Stimulated activated CD8-positive, alpha-beta memory T cell treated with anti-CD3 and anti-CD28 coated beads, Interleukin-4, amount 100 ng/mL, for 4 hours (primary cell): ENCODE measurements around the gene TPRG1L.
A peak's percentile ranks its signal among the peaks of the same experiment; 100 is the strongest.
"Not testable (repeated sequence)": the region's sequence is repeated elsewhere in the genome, so short reads cannot be mapped to it uniquely, and the experiment has no call there.

Experiments used
- DNase-seq, 2 donors: peaks; one replicate each; pipeline ENCODE4 v3.0.0-alpha.2; 2020; ENCODE audit warnings: low read depth in 2 of 2, low spot score in 1 of 2

The TPRG1L gene

GRCh38 chr1:3624200-3625136 is at the start of gene TPRG1L:
TPRG1L (plus strand) TSS chr1:3625015; CDS start chr1:3625073, 58 bp downstream.
- DNase-seq = peak; percentile 93 to 96

DNA sequence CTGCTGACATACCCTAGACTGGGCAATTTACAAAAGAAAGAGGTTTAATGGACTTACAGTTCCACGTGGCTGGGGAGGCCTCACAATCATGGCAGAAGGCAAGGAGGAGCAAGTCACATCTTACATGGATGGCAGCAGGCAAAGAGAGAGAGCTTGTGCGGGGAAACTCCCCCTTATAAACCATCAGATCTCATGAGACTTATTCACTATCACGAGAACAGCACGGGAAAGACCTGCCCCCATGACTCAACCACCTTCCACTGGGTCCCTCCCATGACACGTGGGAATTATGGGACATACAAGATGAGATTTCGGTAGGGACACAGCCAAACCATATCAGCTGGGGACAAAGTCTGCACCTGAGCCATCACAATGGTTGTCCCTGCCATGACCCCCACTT is 49.3 kb upstream of the TPRG1L start:
- not testable (repeated sequence) for DNase-seq

DNA sequence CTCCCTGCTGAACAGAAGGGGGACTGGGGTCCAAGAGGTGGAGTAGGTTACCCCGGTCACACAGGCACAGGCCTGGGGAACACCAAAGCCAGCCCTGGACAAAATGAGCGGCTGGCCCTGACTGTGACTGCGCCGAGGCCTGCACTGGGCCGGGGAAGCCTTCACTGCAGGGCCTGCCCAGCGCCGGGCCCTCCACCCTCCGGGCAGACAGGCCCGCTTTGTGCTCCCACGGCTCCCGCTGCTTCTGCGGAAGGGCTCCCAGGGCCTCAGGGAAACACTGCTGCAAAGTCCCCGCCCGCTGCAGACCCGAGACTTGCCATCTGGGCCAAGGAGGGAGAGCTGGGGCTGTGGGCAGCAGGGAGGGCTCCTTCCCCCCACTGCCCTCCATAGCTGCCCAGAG is 48.8 kb upstream of the TPRG1L start:
- DNase-seq = no peak

- no peak for DNase-seq
These were observed 47.5 kb upstream of the TPRG1L start for GRCh38 chr1:3577300-3577699.

GRCh38 chr1:3577711-3578432 is 46.9 kb upstream of the TPRG1L start:
- DNase-seq = no peak

DNA sequence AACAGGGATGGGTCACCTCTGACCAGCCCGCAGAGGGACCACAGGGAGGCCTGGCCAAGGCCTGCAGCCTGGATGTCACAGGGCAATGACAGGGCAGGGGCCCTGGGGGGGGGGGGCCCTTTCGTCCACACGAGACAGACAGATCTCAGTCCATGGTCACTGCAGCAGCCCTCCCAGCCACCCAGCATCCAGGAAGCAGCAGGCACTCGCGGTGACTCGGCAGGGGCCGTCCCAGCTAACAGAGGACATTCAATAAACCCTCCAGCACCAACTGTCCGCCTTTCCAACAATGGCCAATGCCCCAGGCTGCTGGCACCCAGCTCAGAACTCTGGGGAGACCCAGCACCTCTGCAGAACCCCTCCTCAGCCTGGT is 46.4 kb upstream of the TPRG1L start:
- no peak for DNase-seq

- DNase-seq = no peak
These were observed 45.9 kb upstream of the TPRG1L start for GRCh38 chr1:3578906-3579305.

DNA sequence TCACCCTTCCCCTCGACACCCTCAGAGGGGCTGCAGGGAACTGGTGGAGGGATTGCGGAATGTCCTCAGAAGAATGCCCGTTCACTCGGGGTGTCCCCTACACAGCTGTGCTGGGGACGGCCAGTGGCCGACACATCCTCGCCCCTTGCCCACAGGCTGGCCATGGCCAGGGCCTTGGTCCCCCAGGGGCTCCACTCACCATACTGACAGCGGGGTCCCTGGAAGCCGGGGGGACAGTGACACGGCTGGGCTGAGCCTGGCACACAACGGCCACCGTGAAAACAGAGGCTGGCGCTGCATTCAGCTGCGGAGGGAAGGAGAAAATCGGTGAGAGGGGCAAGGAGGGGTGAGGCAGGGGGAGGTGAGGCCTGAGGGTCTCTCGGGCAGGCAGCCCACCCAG is 45.2 kb upstream of the TPRG1L start:
- no peak for DNase-seq

- DNase-seq = no peak
These were observed 44.6 kb upstream of the TPRG1L start for GRCh38 chr1:3580231-3580630.

DNA sequence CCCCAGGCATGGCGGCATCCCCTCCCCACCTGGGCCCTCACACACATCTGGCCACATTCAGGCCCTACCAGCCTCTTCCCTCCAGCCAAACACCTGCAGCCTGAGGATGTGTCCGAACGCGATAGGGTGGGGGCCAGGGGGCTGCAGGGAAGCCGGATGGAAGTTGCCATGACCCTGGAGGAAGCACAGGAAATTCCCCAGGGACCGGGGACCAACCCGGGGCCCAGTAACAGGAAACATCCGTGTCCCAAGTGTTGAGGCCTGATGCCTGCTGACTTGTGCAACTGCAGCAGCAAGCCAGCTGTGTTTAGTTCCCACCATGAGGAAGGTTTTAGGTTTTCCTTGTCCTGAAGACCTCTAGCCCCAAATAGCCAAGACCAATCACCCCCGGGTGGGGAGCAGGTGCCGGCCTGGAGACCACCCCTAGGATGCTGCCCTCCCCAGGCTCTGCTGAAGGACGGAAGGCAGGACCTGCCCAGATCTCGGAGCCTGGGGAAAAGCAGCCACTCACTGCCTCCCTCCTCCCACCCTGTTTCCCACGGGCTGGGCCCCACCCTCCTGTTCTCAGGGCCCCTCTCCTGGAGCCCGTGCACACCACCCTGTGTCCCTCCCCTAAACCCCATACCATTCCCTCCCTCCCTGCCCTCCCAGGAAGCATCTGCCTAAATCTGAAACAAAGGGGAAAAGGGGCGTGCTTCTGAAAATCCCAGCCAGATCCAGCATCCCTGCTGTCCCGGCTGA is 43.3 kb upstream of the TPRG1L start:
- no peak for DNase-seq

DNA sequence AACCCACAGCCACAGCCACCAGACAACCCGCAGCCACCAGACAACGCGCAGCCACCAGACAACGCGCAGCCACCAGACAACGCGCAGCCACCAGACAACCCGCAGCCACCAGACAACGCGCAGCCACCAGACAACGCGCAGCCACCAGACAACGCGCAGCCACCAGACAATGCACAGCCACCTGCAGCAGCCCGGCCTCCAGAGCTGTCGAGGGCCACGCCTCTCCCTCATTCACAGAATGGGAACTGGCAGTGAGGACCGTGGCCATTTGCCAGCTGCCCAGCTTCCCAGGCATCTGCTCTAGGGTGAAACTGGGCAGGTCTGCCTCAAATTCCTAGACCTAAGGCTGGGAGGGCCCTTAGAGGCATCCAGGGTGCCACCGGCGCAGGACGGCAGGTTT is 41.1 kb upstream of the TPRG1L start:
- DNase-seq = not testable (repeated sequence)

DNA sequence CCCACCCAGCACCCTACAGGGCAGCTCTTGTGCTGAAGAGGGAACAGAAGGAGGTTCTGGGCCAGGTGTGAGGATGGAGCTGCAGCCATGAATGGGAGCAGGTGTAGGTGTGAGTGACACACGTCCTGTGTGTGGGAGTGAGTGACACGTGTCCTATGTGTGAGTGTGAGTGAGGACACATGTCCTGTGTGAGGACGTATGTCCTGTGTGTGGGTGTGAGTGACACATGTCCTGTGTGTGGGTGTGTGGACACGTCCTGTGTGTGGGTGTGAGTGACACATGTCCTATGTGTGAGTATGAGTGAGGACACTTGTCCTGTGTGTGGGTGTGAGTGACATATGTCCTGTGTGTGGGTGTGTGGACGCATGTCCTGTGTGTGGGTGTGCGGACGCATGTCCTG is 39.9 kb upstream of the TPRG1L start:
- peak in 1 of 2 donors; percentile 18 for DNase-seq

DNA sequence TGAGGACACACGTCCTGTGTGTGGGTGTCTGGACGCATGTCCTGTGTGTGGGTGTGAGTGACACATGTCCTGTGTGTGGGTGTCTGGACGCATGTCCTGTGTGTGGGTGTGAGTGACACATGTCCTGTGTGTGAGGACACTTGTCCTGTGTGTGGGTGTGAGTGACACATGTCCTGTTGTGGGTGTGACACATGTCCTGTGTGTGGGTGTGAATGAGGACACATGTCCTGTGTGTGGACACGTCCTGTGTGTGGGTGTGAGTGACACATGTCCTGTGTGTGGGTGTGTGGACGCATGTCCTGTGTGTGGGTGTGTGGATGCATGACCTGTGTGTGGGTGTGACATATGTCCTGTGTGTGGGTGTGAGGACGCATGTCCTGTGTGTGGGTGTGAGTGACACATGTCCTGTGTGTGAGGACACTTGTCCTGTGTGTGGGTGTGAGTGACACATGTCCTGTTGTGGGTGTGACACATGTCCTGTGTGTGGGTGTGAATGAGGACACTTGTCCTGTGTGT is 39.4 kb upstream of the TPRG1L start:
- DNase-seq = not testable (repeated sequence)

- no peak for DNase-seq
These were observed 38.8 kb upstream of the TPRG1L start for GRCh38 chr1:3585940-3586568.

DNA sequence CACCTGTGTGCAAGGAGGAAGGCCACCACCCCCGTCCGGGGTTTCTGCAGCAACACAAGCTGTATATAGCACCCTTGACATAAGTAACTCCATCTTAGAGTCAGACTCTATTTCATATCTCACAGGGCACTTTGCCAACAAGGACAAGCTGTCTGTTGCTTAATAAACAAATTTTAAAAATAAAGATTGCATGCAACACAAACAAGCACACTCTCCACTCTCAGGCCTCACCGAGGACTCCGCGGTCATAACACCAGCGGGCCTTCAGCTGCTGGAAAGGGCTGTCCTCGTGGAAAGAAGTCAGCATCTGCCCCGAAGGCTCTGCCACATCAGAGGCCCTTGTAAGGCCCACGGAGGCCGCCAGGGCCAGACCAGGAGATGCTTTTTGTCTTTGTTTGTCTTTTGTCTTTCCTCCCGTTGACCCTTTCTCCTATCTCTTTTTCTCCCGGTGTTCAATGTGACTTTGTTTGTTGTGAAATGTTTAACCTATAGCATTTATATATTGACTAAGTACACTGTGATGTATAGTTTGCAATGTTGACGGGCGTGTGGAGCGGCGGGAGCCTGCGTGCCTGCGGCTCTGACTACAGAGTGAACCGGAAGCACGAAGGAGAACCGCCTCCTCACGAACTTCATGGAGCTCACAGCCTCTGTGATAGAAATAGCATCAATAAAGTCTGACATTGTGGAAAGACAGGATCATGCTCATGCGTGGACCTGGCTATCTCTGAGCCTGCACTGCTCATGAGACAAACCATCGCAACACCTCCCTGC is 37.6 kb upstream of the TPRG1L start:
- no peak for DNase-seq

DNA sequence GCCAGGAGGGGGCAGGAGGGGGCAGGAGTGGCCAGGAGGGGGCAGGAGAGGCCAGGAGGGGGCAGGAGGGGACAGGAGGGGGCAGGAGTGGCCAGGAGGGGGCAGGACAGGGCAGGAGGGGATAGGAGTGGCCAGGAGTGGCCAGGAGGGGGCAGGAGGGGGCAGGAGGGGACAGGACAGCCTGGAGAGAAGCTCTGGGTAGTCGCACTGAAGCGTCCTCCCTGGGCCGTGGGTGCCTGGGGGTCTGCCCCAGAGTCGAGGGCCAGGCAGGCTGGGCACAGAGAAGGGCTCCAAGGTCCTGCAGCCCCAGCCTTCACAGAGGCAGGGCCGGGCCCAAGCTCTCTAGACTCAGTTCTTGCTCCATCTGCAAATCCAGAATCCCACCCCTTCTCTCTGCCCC is 36.4 kb upstream of the TPRG1L start:
- no peak for DNase-seq

DNA sequence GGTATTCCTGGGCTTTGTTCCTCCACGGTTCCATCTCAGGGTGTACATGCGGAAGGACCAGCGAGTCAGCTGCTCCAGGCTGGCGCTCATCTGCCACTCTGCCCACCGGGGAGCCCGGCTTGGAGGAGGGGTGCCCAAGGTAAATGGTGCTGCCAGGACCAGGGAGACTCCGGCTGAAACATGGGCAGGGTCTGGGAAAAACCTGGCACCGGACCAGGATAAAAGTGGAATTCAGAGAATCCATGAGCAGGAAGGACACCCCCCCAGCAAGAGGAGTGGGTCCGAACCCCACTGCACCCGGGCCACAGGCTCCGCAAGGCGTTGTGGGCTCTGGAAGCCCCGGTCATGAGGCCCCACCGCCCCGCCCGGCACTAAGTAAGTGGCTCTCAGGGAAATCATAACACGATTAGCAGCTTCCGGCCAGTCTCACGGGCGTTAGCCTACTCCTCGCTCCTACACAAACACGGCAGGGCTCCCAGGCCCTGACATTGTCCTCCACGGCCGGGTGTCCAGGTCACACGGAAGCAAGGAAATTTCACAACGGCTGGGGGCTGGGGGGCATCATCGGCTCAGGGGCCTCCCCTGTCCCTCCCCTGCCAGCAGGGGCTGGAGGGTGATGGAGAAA is 34.6 kb upstream of the TPRG1L start:
- no peak for DNase-seq

- no peak for DNase-seq
These were observed 33.6 kb upstream of the TPRG1L start for GRCh38 chr1:3590951-3591865.

DNA sequence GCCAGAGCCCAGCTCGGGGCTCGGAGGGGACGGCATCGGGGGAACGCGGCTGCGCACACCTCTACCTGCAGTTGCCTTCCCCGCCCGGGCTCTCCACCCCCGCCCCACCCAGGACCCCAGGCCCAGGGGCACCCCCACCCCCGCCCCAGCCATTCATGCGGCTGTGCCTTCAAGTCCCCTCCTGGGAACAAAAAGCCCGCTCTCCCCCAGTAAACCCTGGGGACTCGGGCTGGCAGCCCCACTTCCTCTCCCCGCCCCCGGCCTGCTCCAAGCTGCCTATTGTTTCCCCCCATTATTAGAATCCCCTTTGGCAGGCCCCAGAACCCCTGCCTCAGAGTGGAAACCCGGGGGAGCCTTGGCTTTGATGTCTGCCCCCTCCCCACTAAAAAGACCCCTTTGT is 31.5 kb upstream of the TPRG1L start:
- DNase-seq = no peak
